H1 (cell line): Measurements from ENCODE around the gene LHX5. TPM values are rescaled to one million over a fixed set of nuclear protein-coding genes. Genes with fewer than 3 reads are reported as not detected.
A peak's percentile ranks its signal among the peaks of the same experiment; 100 is the strongest.

Source experiments
- CTCF ChIA-PET: fragments of 300-600 bp; sonication (Branson Sonifier 250); formaldehyde crosslinking; loops from one replicate; lab custom pipeline; 2021; ENCODE audit not compliant: partially characterized antibody; lab: Charles Lee
- POLR2A ChIA-PET: fragments of 300-600 bp; sonication (Branson Sonifier 250); formaldehyde crosslinking; loops from one replicate; lab custom pipeline; 2021; ENCODE audit warnings: inconsistent platforms; ENCODE audit not compliant: partially characterized antibody; lab: Charles Lee
- DNase-seq, 2 experiments: peaks; one replicate each; pipeline versions ENCODE4 v3.0.0 to v3.0.0-alpha.2; 2010 to 2022; ENCODE audit warnings: low spot score in 2 of 2, low read depth in 1 of 2, mixed read lengths in 1 of 2
- FAIRE-seq: peaks from 2 replicates; lab custom pipeline; 2011; peaks lifted over from hg19 to GRCh38; lab: Jason Lieb, UNC
- H2AFZ ChIP-seq: 2 replicates; pipeline ENCODE4 v1.8.1; 2012; ENCODE audit warnings: low read length, inconsistent platforms
- H2AK5ac ChIP-seq: 2 replicates; pipeline ENCODE4 v1.6.1; 2013; ENCODE audit warnings: low read depth, low read length
- H2BK120ac ChIP-seq: replicated peaks from 2 replicates; pipeline ENCODE3; 2013; ENCODE audit warnings: low read depth, low read length, inconsistent platforms
- H2BK12ac ChIP-seq: 2 replicates; pipeline ENCODE4 v1.6.1; 2013; ENCODE audit warnings: low read depth, low read length
- H2BK15ac ChIP-seq: 2 replicates; pipeline ENCODE4 v1.6.1; 2013; ENCODE audit warnings: low read length
- H2BK20ac ChIP-seq: 2 replicates; pipeline ENCODE4 v1.6.1; 2013; ENCODE audit warnings: low read length
- H2BK5ac ChIP-seq: 2 replicates; pipeline ENCODE4 v1.6.1; 2013; ENCODE audit warnings: low read depth, low read length
- H3K14ac ChIP-seq: 2 replicates; pipeline ENCODE4 v1.6.1; 2013; ENCODE audit warnings: inconsistent platforms; ENCODE audit not compliant: insufficient read length
- H3K18ac ChIP-seq: 2 replicates; pipeline ENCODE4 v1.6.1; 2013; ENCODE audit warnings: low read length; ENCODE audit errors: extremely low read depth
- H3K23ac ChIP-seq: 2 replicates; pipeline ENCODE4 v1.6.1; 2013; ENCODE audit warnings: inconsistent platforms; ENCODE audit not compliant: insufficient read length
- H3K23me2 ChIP-seq: 2 replicates; pipeline ENCODE4 v1.6.1; 2013; ENCODE audit warnings: low read depth, low read length
- H3K27ac ChIP-seq: 2 replicates; pipeline ENCODE4 v1.6.1; 2011; ENCODE audit warnings: low read depth, low read length, inconsistent platforms
- H3K27me3 ChIP-seq, 4 experiments: replicated peaks in 1 of 4; 1 replicate in 1 of 4; 2 replicates in 3 of 4; pipeline versions ENCODE4 v1.6.1 to v1.8.1; 2011 to 2013; ENCODE audit warnings: low read length in 3 of 4, mild to moderate bottlenecking in 3 of 4, inconsistent platforms in 2 of 4, mixed read lengths in 2 of 4, moderate library complexity in 1 of 4; ENCODE audit not compliant: control insufficient read depth in 3 of 4, insufficient read depth in 3 of 4; ENCODE audit errors: extremely low read depth in 1 of 4
- H3K36me3 ChIP-seq, 4 experiments: 2 replicates each; pipeline versions ENCODE4 v1.6.1 to v1.8.1; 2011 to 2013; ENCODE audit warnings: mild to moderate bottlenecking in 4 of 4, low read length in 3 of 4, moderate library complexity in 2 of 4, control low read depth in 1 of 4, inconsistent platforms in 1 of 4; ENCODE audit not compliant: insufficient read depth in 4 of 4, control insufficient read depth in 2 of 4
- H3K4ac ChIP-seq: replicated peaks from 2 replicates; pipeline ENCODE3; 2013; ENCODE audit warnings: low read length, low read depth, mixed read lengths, inconsistent platforms; ENCODE audit not compliant: insufficient read length
- H3K4me1 ChIP-seq, 4 experiments: replicated peaks in 1 of 4; 1 replicate in 1 of 4; 2 replicates in 3 of 4; pipeline versions ENCODE4 v1.6.1 to v1.8.1; 2011 to 2013; ENCODE audit warnings: low read length in 3 of 4, inconsistent platforms in 2 of 4, mixed read lengths in 1 of 4; ENCODE audit not compliant: insufficient read depth in 4 of 4, control insufficient read depth in 3 of 4
- H3K4me2 ChIP-seq, 2 experiments: 2 replicates each; pipeline versions ENCODE4 v1.6.1 to v1.8.1; 2011 to 2013; ENCODE audit warnings: low read depth in 2 of 2, low read length in 2 of 2, control low read depth in 1 of 2, inconsistent platforms in 1 of 2, mild to moderate bottlenecking in 1 of 2; ENCODE audit not compliant: insufficient read depth in 1 of 2
- H3K4me3 ChIP-seq, 4 experiments: fragments of 200-600, 300-600 bp in 1 of 4; sonication (generic), shearing (Covaris generic), sonication (Bioruptor Twin) in 1 of 4; 2 replicates each; pipeline versions ENCODE4 v1.5.1 to v1.8.1; 2011 to 2016; ENCODE audit warnings: low read length in 4 of 4, low read depth in 3 of 4, control low read depth in 2 of 4, inconsistent platforms in 2 of 4, mild to moderate bottlenecking in 2 of 4, mixed read lengths in 1 of 4, moderate library complexity in 1 of 4; ENCODE audit not compliant: insufficient read depth in 2 of 4; ENCODE audit errors: extremely low read depth in 1 of 4
- H3K56ac ChIP-seq: replicated peaks from 2 replicates; pipeline ENCODE3; 2013; ENCODE audit warnings: low read depth, mild to moderate bottlenecking, mixed read lengths, low read length, inconsistent platforms; ENCODE audit not compliant: insufficient read length
- H3K79me1 ChIP-seq: 2 replicates; pipeline ENCODE4 v1.6.1; 2013; ENCODE audit warnings: low read depth, low read length, control low read depth
- H3K79me2 ChIP-seq, 2 experiments: 2 replicates each; pipeline versions ENCODE4 v1.6.1 to v1.8.1; 2012 to 2013; ENCODE audit warnings: low read length in 2 of 2, mild to moderate bottlenecking in 2 of 2, inconsistent platforms in 1 of 2; ENCODE audit not compliant: insufficient read depth in 2 of 2, control insufficient read depth in 1 of 2
- H3K9ac ChIP-seq, 4 experiments: replicated peaks in 1 of 4; 1 replicate in 1 of 4; 2 replicates in 3 of 4; pipeline versions ENCODE4 v1.6.1 to v1.8.1; 2011 to 2013; ENCODE audit warnings: low read depth in 3 of 4, low read length in 3 of 4, control low read depth in 2 of 4, mild to moderate bottlenecking in 2 of 4, moderate library complexity in 2 of 4, inconsistent platforms in 1 of 4; ENCODE audit errors: extremely low read depth in 1 of 4
- H3K9me3 ChIP-seq, 2 experiments: 2 replicates each; pipeline versions ENCODE4 v1.6.1 to v1.8.1; 2012 to 2013; ENCODE audit warnings: mild to moderate bottlenecking in 2 of 2, moderate library complexity in 2 of 2, control low read depth in 1 of 2, inconsistent platforms in 1 of 2, low read depth in 1 of 2, low read length in 1 of 2, mixed read lengths in 1 of 2; ENCODE audit not compliant: insufficient read depth in 2 of 2
- H4K20me1 ChIP-seq, 2 experiments: replicated peaks in 1 of 2; 2 replicates each; pipeline versions ENCODE3 to v1.8.1; 2011 to 2013; ENCODE audit warnings: inconsistent platforms in 2 of 2, low read length in 2 of 2, mild to moderate bottlenecking in 1 of 2; ENCODE audit not compliant: insufficient read depth in 2 of 2, control insufficient read depth in 1 of 2
- H4K5ac ChIP-seq: 2 replicates; pipeline ENCODE4 v1.6.1; 2013; ENCODE audit warnings: low read length, low read depth, mixed read lengths, inconsistent platforms; ENCODE audit not compliant: insufficient read length
- H4K8ac ChIP-seq: 2 replicates; pipeline ENCODE4 v1.8.0; 2013; ENCODE audit warnings: mild to moderate bottlenecking, moderate library complexity, low read length, inconsistent platforms; ENCODE audit not compliant: insufficient read depth; ENCODE audit errors: extremely low read depth
- H4K91ac ChIP-seq: replicated peaks from 2 replicates; pipeline ENCODE3; 2013; ENCODE audit warnings: low read length, mixed read lengths, inconsistent platforms; ENCODE audit not compliant: insufficient read length
- ASH2L ChIP-seq: fragments of 200-600, 300-600 bp; sonication (generic); IDR thresholded peaks from one replicate; pipeline ENCODE4 v1.7.1; 2017; ENCODE audit warnings: low read length
- CBX8 ChIP-seq: fragments of 300-800, 300-1000 bp; sonication (generic); IDR thresholded peaks from 2 replicates; pipeline ENCODE4 v1.7.1; 2016; ENCODE audit warnings: low read depth, low read length, borderline replicate concordance
- CREB1 ChIP-seq: IDR thresholded peaks from 2 replicates; pipeline ENCODE4 v1.6.1; 2012; ENCODE audit warnings: inconsistent platforms
- EZH2 ChIP-seq: fragments of 200-600 bp; sonication (generic); IDR thresholded peaks from 2 replicates; pipeline ENCODE4 v1.7.1; 2012; ENCODE audit warnings: low read depth, mild to moderate bottlenecking, moderate library complexity, low read length, inconsistent platforms; ENCODE audit not compliant: severe bottlenecking
- JUND ChIP-seq: IDR thresholded peaks from 2 replicates; pipeline ENCODE4 v1.6.1; 2011; ENCODE audit warnings: mild to moderate bottlenecking, improper control_type of control experiment, low read length
- KDM4A ChIP-seq: IDR thresholded peaks from one replicate; pipeline ENCODE4 v1.7.1; 2012; ENCODE audit warnings: low read depth, mild to moderate bottlenecking, moderate library complexity, low read length, inconsistent platforms; ENCODE audit not compliant: severe bottlenecking
- KDM5A ChIP-seq: fragments of 200-600 bp; IDR thresholded peaks from 2 replicates; pipeline ENCODE4 v1.7.1; 2012; ENCODE audit warnings: mild to moderate bottlenecking, low read length, inconsistent platforms, mixed read lengths
- RNF2 ChIP-seq: fragments of 200-900, 300-1000 bp; sonication (generic); IDR thresholded peaks from 2 replicates; pipeline ENCODE4 v1.7.1; 2016; ENCODE audit warnings: borderline replicate concordance, low read depth, mild to moderate bottlenecking, antibody characterized with exemption, low read length; ENCODE audit not compliant: poor library complexity, severe bottlenecking; ENCODE audit errors: missing control alignments
- SUZ12 ChIP-seq: fragments of 200-600 bp; sonication (generic); IDR thresholded peaks from 2 replicates; pipeline ENCODE4 v1.6.1; 2012; ENCODE audit warnings: mild to moderate bottlenecking, inconsistent platforms, low read length, moderate library complexity, mixed read lengths
- WGBS, 2 experiments: shearing (Covaris generic) in 1 of 2; methylation state at CpG; one replicate each; pipeline versions ENCODE4 v1.1.6 to v1.1.7; 2013 to 2015; ENCODE audit warnings: low lambda C conversion rate in 2 of 2, mixed read lengths in 2 of 2, inconsistent platforms in 1 of 2, low coverage in 1 of 2, missing lambda C conversion rate in 1 of 2; ENCODE audit not compliant: insufficient replicate concordance in 2 of 2, insufficient coverage in 1 of 2, insufficient read length in 1 of 2; ENCODE audit errors: extremely low coverage in 1 of 2, missing lambda C conversion rate in 1 of 2; 5-methylcytosine and 5-hydroxymethylcytosine counted together
- polyA plus RNA-seq, 7 experiments: library from polyadenylated mRNA; depleted of rRNA in 3 of 7; stranded (reverse) in 5 of 7; unstranded in 2 of 7; fragments of >200 nt in 5 of 7; fragments of 200-250 nt in 2 of 7; gene quantifications; 1 replicate in 5 of 7; 2 replicates in 1 of 7; 4 replicates in 1 of 7; pipeline versions ENCODE4 v1.2.1 to v1.2.3, GENCODE V29; 2011 to 2013; ENCODE audit warnings: missing spikeins in 2 of 7, mixed read lengths in 2 of 7
- total RNA-seq: library from RNA; stranded (reverse); fragmentation: NEBNext Ultra II Directional; extraction: Animal tissue kit (Norgen Biotek cat#: 25700); gene quantifications from 2 replicates; pipeline ENCODE4 v1.2.1, GENCODE V29; 2021

LHX5 gene
- total and polyA plus RNA-seq, 2 of the 8 experiments (the other 6 are each of a cell fraction or from before 2014, with no cell fraction given) = 0.47 to 1.1 TPM

GRCh38 chr12:113467502-113468364 is 3.9 kb downstream of the LHX5 start:
- DNase-seq (peak in 1 of 2 experiments; percentile 82), FAIRE-seq (no peak)
- Histone ChIP-seq H3K79me1 (no peaks in the 10 kb centered on the region), H3K4me1 (peaks cover 4 to 81% (median 55%) of the 10 kb centered on the region in 4 experiments), H3K27me3 (peaks cover 94 to 100% (median 99%) of the 10 kb centered on the region in 4 experiments), H3K36me3 (peaks cover 3 to 78% (median 7%) of the 10 kb centered on the region in 4 experiments; a peak in 5 of 8 replicates), H2BK12ac (peak overlapping the region; percentile 100; the same call in 1 of the 2 replicates), H2AK5ac (no peak overlapping the region), H3K4ac (no peak overlapping the region), H2BK120ac (no peak overlapping the region), H3K56ac (no peak overlapping the region), H3K9ac (no peak overlapping the region; a peak in 1 of 7 replicates), H3K14ac (no peak overlapping the region), H4K5ac (no peak overlapping the region), H3K79me2 (no peaks in the 10 kb centered on the region), H3K23me2 (peaks cover 24% of the 10 kb centered on the region; the same call in 1 of the 2 replicates), H2BK15ac (peak overlapping the region; percentile 46; the same call in 1 of the 2 replicates), H4K20me1 (peaks cover 17 to 34% of the 10 kb centered on the region in 2 experiments), H3K9me3 (no peaks in the 10 kb centered on the region), H4K91ac (peak overlapping the region; percentile 72), H4K8ac (peak overlapping the region; percentile 63; the same call in 1 of the 2 replicates), H3K4me3 (peak overlapping the region; percentile 53 to 66 (median 60)), H2AFZ (no peak overlapping the region), H2BK20ac (no peak overlapping the region), H3K18ac (peak overlapping the region; percentile 90), H2BK5ac (peak overlapping the region; percentile 35; the same call in 1 of the 2 replicates), H3K4me2 (peak overlapping the region; percentile 93 to 97), H3K23ac (no peak overlapping the region), H3K27ac (no peak overlapping the region)
- WGBS, 2 experiments = 3% methylated on average over 66 of the region's 78 CpGs; no CpG with 5 or more reads in 1 of the 2 experiments
- CTCF ChIA-PET = interaction anchor here (0.9 to 9.0 kb wide), 8 partner anchors 8 to 57 kb away, joined by 3 to 79 read pairs (median 4); no protein-coding TSS in a partner anchor
- POLR2A ChIA-PET = interaction anchor here (2.3 kb wide), 1 partner anchor 11 kb away, joined by 15 read pairs; no protein-coding TSS in a partner anchor
- peak; percentile 90 for TF ChIP-seq CREB1
- TF ChIP-seq ASH2L = peak; percentile 54
- peak; percentile 61; the same call in 1 of the 2 replicates for TF ChIP-seq CBX8
- TF ChIP-seq SUZ12 = peak; percentile 75; the same call in 1 of the 2 replicates
- TF ChIP-seq EZH2 = peak; percentile 85
- TF ChIP-seq KDM5A = no peak
- no peak for TF ChIP-seq JUND
- peak; percentile 70 for TF ChIP-seq RNF2
- TF ChIP-seq KDM4A = peak; percentile 41
